RWPE2 (cell line): ENCODE measurements around the gene CNTNAP5.

Source experiments
- ATAC-seq: fragments of 200-7000 bp; cut with Tn5 transposase; 3 replicates; pipeline ENCODE4 v1.9.1; 2021; ENCODE audit warnings: low read depth
- DNase-seq: peaks from one replicate; pipeline ENCODE4 v3.0.0-alpha.2; 2020; ENCODE audit warnings: low spot score
- H3K27ac ChIP-seq: fragments of 450-650 bp; 2 replicates; pipeline ENCODE4 v1.5.1; 2017; ENCODE audit warnings: mild to moderate bottlenecking; ENCODE audit not compliant: poor library complexity, severe bottlenecking
- H3K27me3 ChIP-seq: fragments of 250-450 bp; sonication (Bioruptor Pico); 2 replicates; pipeline ENCODE4 v1.5.1; 2021; ENCODE audit warnings: mild to moderate bottlenecking, moderate library complexity; ENCODE audit not compliant: insufficient read depth, poor library complexity, severe bottlenecking
- H3K36me3 ChIP-seq: fragments of 250-450 bp; sonication (Bioruptor Pico); 2 replicates; pipeline ENCODE4 v1.5.1; 2020; ENCODE audit warnings: low read depth, mild to moderate bottlenecking, moderate library complexity
- H3K4me1 ChIP-seq: fragments of 250-450 bp; sonication (Bioruptor Pico); 2 replicates; pipeline ENCODE4 v1.5.1; 2021; ENCODE audit warnings: mild to moderate bottlenecking, moderate library complexity; ENCODE audit not compliant: insufficient read depth, poor library complexity, severe bottlenecking
- H3K4me3 ChIP-seq: fragments of 250-450 bp; sonication (Bioruptor Pico); 2 replicates; pipeline ENCODE4 v1.5.1; 2021; ENCODE audit warnings: mild to moderate bottlenecking, moderate library complexity; ENCODE audit not compliant: severe bottlenecking
- H3K9me3 ChIP-seq: fragments of 250-450 bp; sonication (Bioruptor Pico); 2 replicates; pipeline ENCODE4 v1.5.1; 2021; ENCODE audit warnings: mild to moderate bottlenecking, moderate library complexity; ENCODE audit not compliant: severe bottlenecking
- TF ChIP-seq, protein P1 (sequence below): fragments of 450-650 bp; IDR thresholded peaks from one replicate; pipeline ENCODE4 v1.5.1; 2017; ENCODE audit warnings: mild to moderate bottlenecking, moderate library complexity; ENCODE audit not compliant: poor library complexity, severe bottlenecking

The CNTNAP5 gene

DNA sequence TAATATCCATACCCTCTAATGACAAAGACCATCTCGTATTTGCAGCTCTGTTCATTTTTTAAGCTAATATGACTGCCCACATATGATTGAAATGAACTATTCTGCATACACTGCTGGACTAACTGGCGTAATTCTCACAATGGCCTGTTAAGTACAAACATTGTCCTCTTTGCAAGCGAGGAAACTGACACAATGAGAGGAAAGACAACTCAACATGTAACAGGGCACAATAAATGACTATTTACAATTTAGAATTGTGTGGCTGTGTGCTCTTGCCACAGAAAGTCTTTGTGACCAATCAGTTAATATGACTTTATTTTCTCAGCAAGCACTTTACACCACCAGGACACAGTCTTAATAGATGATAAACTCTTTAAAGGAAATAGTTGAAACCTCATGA lies 498.0 kb downstream of the CNTNAP5 start:
- DNase-seq (no peak), ATAC-seq (no peak)
- TF ChIP-seq, protein P1, sequence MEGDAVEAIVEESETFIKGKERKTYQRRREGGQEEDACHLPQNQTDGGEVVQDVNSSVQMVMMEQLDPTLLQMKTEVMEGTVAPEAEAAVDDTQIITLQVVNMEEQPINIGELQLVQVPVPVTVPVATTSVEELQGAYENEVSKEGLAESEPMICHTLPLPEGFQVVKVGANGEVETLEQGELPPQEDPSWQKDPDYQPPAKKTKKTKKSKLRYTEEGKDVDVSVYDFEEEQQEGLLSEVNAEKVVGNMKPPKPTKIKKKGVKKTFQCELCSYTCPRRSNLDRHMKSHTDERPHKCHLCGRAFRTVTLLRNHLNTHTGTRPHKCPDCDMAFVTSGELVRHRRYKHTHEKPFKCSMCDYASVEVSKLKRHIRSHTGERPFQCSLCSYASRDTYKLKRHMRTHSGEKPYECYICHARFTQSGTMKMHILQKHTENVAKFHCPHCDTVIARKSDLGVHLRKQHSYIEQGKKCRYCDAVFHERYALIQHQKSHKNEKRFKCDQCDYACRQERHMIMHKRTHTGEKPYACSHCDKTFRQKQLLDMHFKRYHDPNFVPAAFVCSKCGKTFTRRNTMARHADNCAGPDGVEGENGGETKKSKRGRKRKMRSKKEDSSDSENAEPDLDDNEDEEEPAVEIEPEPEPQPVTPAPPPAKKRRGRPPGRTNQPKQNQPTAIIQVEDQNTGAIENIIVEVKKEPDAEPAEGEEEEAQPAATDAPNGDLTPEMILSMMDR, result no peak
- Histone ChIP-seq H3K36me3 (no peaks in the 10 kb centered on the region), H3K9me3 (no peaks in the 10 kb centered on the region), H3K27ac (no peak overlapping the region), H3K4me1 (no peaks in the 10 kb centered on the region), H3K4me3 (no peak overlapping the region), H3K27me3 (peaks cover 5% of the 10 kb centered on the region)

DNA sequence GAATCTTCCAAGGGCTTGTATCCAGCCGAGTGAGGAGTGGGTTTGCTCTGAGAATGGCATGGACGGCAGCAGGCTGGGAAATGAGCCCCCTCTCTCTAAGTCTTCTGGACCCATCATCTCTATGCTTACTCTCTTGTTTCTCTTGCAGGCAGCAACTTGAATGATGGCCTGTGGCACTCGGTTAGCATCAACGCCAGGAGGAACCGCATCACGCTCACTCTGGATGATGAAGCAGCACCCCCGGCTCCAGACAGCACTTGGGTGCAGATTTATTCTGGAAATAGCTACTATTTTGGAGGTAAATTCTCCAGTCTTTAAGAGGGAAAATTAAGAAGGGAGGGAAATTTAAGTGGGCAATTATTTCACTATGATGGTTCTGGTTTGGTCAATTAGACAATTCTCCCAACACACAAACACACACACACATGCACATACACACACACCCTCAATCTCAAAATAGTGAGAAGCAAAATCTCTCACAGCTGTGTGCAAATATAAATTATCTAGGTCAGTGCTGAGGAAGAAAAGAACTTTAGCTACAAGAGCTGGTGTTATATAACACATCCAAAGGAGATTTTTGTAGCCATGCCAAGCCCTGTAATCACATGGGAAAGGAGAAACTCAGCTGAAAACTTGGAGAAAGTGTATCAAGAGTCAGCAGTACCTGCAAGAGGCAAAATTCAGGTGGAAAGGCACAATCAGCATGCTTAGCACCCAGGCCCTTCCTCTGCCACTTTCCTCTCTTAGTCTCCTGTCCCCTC lies 499.2 kb downstream of the CNTNAP5 start:
- TF ChIP-seq, protein P1, result no peak
- Histone ChIP-seq H3K27me3 (peaks cover 5% of the 10 kb centered on the region), H3K9me3 (no peaks in the 10 kb centered on the region), H3K4me3 (no peak overlapping the region), H3K4me1 (no peaks in the 10 kb centered on the region), H3K36me3 (no peaks in the 10 kb centered on the region), H3K27ac (no peak overlapping the region)
- DNase-seq (no peak), ATAC-seq (no peak)

DNA sequence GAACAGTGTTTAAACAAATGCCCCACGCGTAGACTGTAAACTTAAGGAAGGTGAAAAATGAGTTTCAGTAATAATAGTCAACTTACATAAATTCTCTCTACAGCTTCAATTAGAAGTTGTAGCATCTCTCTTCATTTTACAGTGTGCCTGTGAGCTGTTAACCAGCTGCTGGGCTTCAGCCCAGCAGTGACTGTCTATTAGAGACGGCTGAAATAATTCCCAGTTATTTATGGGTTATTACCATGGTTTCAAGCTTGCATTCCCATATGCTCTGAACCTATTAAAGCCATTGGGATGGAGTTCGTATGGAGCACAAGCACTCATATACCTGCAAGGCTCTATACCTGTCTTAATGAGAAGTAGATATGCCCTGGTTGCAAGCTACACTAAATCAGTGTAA lies 501.1 kb downstream of the CNTNAP5 start:
- DNase-seq, result no peak
- H3K4me1 ChIP-seq, result no peaks in the 10 kb centered on the region
- no peak for ATAC-seq
- TF ChIP-seq, protein P1, result no peak
- no peak overlapping the region for H3K27ac ChIP-seq
- no peak overlapping the region for H3K4me3 ChIP-seq
- no peaks in the 10 kb centered on the region for H3K36me3 ChIP-seq
- no peaks in the 10 kb centered on the region for H3K9me3 ChIP-seq
- peaks cover 5% of the 10 kb centered on the region for H3K27me3 ChIP-seq

DNA sequence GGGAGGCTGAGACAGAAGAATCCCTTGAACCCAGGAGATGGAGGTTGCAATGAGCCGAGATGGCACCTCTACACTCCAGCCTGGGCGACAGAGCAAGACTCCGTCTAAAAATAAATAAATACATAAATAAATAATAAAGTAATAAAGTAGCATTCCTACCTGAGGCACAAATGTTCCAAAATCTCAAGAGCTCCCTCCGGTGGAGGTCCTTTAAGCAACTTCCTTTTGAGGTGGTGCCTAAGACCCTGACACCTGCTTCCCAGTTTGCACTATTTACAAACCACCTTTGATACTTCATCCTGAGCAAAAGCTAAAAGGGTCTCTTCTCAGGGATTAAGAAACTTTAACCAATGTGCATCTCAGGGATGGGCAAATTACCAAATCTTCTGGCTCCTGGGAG lies 505.1 kb downstream of the CNTNAP5 start:
- no peak for DNase-seq
- H3K27ac ChIP-seq, result no peak overlapping the region
- H3K4me3 ChIP-seq, result no peak overlapping the region
- H3K27me3 ChIP-seq, result peaks cover 5% of the 10 kb centered on the region
- no peak for ATAC-seq
- TF ChIP-seq, protein P1, result no peak
- H3K4me1 ChIP-seq, result no peaks in the 10 kb centered on the region
- H3K36me3 ChIP-seq, result no peaks in the 10 kb centered on the region
- no peaks in the 10 kb centered on the region for H3K9me3 ChIP-seq

DNA sequence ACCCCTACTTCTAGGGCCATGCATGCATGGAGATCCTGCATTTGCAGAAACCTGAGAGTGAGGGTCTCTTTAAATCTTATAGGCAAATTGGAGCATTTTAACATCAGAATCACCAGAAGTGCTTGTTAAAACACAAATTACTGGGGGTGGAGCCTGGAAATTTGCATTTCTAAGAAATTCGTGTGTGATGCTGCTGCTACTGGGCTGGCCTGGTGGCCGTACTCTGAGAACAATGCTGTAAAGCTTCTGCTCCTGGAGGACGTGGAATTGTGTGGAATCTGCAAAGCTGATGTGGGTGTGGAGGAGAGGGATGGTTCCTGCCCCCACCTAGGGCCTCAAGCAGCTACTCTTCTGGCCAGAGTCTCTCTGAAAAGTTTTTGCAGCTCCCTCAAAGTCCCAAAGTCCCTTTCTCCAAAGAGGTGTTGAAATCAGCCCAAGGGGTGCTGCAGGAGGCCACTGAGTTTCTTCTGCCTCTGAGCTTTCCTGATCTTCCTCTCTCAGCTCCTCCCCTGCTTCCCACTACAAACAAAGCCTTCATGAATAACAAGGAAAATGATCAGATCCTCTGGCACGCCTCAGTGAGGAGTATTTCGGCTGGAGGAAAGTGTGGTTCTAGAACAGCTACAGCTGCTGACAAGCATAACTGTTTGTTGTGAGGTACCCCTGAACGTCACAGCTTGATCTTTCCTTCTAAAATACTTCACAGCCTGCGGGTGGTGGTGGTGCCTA lies 508.3 kb downstream of the CNTNAP5 start:
- no peak for ATAC-seq

More for the DNA sequence above, 508.3 kb downstream of the CNTNAP5 start:
- Histone ChIP-seq H3K4me3 (no peak overlapping the region), H3K36me3 (no peaks in the 10 kb centered on the region), H3K27me3 (no peaks in the 10 kb centered on the region), H3K27ac (no peak overlapping the region), H3K4me1 (no peaks in the 10 kb centered on the region), H3K9me3 (no peaks in the 10 kb centered on the region)
- no peak for DNase-seq
- TF ChIP-seq, protein P1, result no peak
